ENCODE results near the gene HDGFL2.

DNA sequence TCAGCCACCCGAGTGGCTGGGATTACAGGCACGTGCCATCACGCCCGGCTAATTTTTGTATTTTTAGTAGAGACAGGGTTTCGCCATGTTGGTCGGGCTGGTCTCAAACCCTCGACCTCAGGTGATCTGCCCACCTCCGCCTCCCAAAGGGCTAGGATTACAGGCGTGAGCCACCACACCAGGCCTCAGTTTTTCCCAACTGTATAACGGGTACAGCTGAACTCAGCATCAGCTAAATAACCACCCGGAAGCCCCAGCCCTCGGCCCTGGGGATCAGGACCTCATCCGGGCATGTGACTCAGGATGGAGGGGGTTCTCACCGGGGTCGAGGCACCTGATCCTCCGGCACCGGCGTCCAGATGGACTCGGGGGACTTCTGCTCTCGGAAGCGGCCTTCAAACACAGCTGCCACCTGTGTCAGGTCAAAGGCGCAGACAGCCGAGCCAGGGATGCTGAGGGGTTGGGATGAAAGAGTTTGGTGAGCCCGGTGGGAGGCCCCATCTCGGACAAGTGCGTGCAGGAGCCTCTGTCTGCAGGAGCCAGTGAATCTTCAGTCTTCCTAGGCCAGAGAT lies 78.5 kb downstream of the HDGFL2 start:
- TF ChIP-seq SP1 (IDR thresholded peaks at IDR 0.05) (no peak), FOXA1 (IDR thresholded peaks at IDR 0.05) (no peak), TARDBP (IDR thresholded peaks at IDR 0.05) (no peak), FOXM1 (IDR thresholded peaks at IDR 0.05; ENCODE audit: borderline replicate concordance) (no peak), L3MBTL2 (conservative IDR thresholded peaks at IDR 0.05) (no peak), NFRKB (IDR thresholded peaks at IDR 0.05) (no peak), BHLHE40 (IDR thresholded peaks at IDR 0.05; ENCODE audit: borderline replicate concordance) (no peak), ELF4 (IDR thresholded peaks at IDR 0.05) (no peak), ARNT (IDR thresholded peaks at IDR 0.05) (no peak), ZNF384 (IDR thresholded peaks at IDR 0.05) (no peak), SUZ12 (IDR thresholded peaks at IDR 0.05) (no peak), HDGF (IDR thresholded peaks at IDR 0.05; ENCODE audit: borderline replicate concordance) (no peak), CTBP1 (IDR thresholded peaks at IDR 0.05; ENCODE audit: borderline replicate concordance) (no peak)
- TF ChIP-seq, protein P1, sequence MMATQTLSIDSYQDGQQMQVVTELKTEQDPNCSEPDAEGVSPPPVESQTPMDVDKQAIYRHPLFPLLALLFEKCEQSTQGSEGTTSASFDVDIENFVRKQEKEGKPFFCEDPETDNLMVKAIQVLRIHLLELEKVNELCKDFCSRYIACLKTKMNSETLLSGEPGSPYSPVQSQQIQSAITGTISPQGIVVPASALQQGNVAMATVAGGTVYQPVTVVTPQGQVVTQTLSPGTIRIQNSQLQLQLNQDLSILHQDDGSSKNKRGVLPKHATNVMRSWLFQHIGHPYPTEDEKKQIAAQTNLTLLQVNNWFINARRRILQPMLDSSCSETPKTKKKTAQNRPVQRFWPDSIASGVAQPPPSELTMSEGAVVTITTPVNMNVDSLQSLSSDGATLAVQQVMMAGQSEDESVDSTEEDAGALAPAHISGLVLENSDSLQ (IDR thresholded peaks at IDR 0.05), result no peak
